ENCODE measurements around the gene PRG3.

- no peak for TF ChIP-seq CTCF (IDR thresholded peaks at IDR 0.05 in 2 of 3, conservative IDR thresholded peaks at IDR 0.05 in 1 of 3; ENCODE audit: borderline replicate concordance in 1 of 3, insufficient read depth in 1 of 3, low read depth in 2 of 3, low read length in 2 of 3)
- no peak for TF ChIP-seq YY1 (IDR thresholded peaks at IDR 0.05; ENCODE audit: extremely low read depth, insufficient replicate concordance, low read depth, low read length)
- TF ChIP-seq POLR2AphosphoS5 (IDR thresholded peaks at IDR 0.05; ENCODE audit: low read depth, low read length): no peak
- TF ChIP-seq EZH2 (IDR thresholded peaks at IDR 0.05): no peak
- no peak for TF ChIP-seq TCF7L2 (IDR thresholded peaks at IDR 0.05; ENCODE audit: borderline replicate concordance, extremely low read depth, insufficient read depth, insufficient read length)
- no peak for TF ChIP-seq REST (IDR thresholded peaks at IDR 0.05; ENCODE audit: low read depth)
- TF ChIP-seq EGR1 (IDR thresholded peaks at IDR 0.05; ENCODE audit: low read depth): no peak
- TF ChIP-seq ZBTB33 (IDR thresholded peaks at IDR 0.05; ENCODE audit: extremely low read depth, insufficient replicate concordance, low read length): no peak
These were observed 11.8 kb upstream of the PRG3 start for GRCh38 chr11:57392763-57393105.
